ENCODE results near the gene PLA2G5. TPM values are rescaled to one million over a fixed set of nuclear protein-coding genes. Genes with fewer than 3 reads are reported as not detected.

The PLA2G5 gene
- total and polyA plus RNA-seq, 9 donors = 19.3 to 141 (median 67.4) TPM

DNA sequence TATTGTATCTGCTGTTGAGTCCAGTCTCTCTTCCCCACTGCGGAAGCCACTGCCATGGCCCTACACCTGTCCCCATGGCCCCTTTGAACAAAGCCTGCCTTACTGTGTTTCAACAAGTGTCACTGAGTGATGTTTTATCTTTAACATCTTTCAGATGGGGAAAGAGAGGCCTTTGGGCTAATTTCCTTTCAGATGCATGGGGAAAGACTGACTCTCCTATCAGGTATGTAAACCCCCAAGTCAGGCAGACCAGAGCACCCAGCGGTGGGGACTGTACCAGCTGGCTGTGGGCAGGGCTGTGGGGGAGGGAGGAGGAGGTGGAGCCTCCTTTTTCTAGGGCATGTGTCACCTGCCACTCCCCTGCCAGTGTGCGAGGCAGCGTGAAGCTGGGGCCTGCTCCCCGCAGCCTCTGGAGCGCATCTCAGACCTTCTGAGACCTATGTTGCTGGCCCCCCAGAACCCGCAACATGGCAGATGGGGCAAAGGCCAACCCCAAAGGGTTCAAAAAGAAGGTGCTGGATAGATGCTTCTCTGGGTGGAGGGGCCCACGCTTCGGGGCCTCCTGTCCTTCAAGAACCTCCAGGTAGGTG lies 69.1 kb downstream of the PLA2G5 start, which contains the start of gene PLA2G2F:
Gene PLA2G2F, plus strand, starts transcription at position 363 of the 590 bp plus-strand sequence. Its CDS starts 105 bp downstream, at position 468.
- Histone ChIP-seq H3K27ac (no peak within 1 kb of the TSS), H3K4me1 (ENCODE audit: insufficient read depth) (peaks cover 7% of the 10 kb centered on the region), H3K36me3 (no peaks in the 10 kb centered on the region), H3K9me3 (no peaks in the 10 kb centered on the region), H3K27me3 (no peaks in the 10 kb centered on the region), H3K4me3 (no peak within 1 kb of the TSS)
- no peak for DNase-seq
- intact Hi-C loops (cut with DNase I) = no loop called here
- no peak for TF ChIP-seq POLR2A (IDR thresholded peaks at IDR 0.05)
- TF ChIP-seq, protein P1, sequence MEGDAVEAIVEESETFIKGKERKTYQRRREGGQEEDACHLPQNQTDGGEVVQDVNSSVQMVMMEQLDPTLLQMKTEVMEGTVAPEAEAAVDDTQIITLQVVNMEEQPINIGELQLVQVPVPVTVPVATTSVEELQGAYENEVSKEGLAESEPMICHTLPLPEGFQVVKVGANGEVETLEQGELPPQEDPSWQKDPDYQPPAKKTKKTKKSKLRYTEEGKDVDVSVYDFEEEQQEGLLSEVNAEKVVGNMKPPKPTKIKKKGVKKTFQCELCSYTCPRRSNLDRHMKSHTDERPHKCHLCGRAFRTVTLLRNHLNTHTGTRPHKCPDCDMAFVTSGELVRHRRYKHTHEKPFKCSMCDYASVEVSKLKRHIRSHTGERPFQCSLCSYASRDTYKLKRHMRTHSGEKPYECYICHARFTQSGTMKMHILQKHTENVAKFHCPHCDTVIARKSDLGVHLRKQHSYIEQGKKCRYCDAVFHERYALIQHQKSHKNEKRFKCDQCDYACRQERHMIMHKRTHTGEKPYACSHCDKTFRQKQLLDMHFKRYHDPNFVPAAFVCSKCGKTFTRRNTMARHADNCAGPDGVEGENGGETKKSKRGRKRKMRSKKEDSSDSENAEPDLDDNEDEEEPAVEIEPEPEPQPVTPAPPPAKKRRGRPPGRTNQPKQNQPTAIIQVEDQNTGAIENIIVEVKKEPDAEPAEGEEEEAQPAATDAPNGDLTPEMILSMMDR (IDR thresholded peaks at IDR 0.05) = no peak
- TF ChIP-seq EP300 (IDR thresholded peaks at IDR 0.05) = no peak
- 93 to 98% (median 95%) methylated on average over 9 of the region's 9 CpGs for WGBS, 3 donors

DNA sequence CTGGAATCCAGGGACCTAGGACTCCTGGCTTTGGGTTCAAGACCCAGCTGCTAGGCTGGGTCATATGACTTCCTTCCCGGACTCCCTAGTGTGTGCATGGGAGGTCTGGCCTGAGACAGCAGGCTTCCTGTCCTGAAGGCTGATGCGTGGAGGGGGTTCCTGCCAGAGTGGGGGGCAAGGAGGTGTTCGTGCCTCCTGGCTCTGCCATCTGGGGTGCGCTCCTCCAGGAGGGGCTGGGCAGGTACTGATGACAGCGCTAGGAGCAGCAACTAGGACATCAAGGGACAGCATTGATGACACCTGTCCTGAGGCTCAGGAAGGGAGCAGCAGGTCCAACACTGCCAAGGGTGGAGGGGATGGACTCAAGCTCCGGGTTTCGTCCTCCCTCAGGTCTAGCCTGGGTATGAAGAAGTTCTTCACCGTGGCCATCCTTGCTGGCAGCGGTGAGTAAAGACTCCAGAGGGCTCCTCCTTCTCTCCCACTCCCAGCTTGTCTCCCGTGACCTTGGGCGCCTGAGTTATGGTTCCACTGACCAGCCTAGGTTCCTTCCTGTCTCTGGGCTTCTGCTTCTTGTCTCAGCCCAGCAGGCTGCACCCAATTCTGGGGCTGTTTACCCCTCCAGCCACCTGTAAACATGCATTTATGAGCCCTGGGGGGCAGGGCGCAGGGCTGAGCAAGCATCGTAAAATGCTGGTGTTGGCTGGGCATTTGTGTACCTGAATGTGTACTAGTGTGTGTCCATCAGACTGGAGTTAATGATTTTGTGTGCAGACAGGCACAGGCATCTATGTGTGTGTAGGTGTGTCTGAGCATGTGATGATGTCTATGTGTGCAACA lies 70.0 kb downstream of the PLA2G5 start:
- TF ChIP-seq POLR2A (IDR thresholded peaks at IDR 0.05) (no peak), EP300 (IDR thresholded peaks at IDR 0.05) (no peak)
- TF ChIP-seq, protein P1 (IDR thresholded peaks at IDR 0.05) = no peak
- DNase-seq = no peak
- H3K9me3 ChIP-seq = no peaks in the 10 kb centered on the region
- intact Hi-C loops (cut with DNase I) = loop anchor here in 1 of 4 donors (5.0 kb wide), 1 partner anchor 33 kb away; no protein-coding TSS in a partner anchor
- H3K27me3 ChIP-seq = no peaks in the 10 kb centered on the region
- H3K4me3 ChIP-seq = no peak overlapping the region
- no peaks in the 10 kb centered on the region for H3K36me3 ChIP-seq
- WGBS, 3 donors = 61 to 67% (median 65%) methylated on average over 13 of the region's 13 CpGs
- no peak overlapping the region for H3K27ac ChIP-seq
- H3K4me1 ChIP-seq (ENCODE audit: insufficient read depth) = peaks cover 7% of the 10 kb centered on the region

DNA sequence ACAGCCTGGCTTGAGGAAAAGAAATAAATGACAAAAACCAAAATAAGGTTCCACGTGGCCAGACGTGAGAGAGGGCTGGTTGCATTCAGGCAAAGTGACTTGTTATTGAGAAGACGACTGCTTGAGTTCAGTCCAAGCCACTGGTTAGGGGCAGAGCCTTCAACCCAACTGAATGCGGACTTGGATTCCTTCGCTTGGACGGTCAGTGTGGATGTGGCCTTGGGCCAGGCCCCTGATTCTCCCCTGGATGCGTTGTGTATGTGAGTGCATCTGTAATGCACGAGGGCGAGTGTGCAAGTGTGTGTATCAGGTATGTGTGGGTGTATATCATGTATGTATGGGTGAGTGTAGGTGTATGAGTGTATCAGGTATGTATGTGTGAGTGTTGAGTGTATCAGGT lies 71.0 kb downstream of the PLA2G5 start:
- intact Hi-C loops (cut with DNase I) = loop anchor here in 1 of 4 donors (5.0 kb wide), 1 partner anchor 34 kb away; no protein-coding TSS in a partner anchor
- no peak overlapping the region for H3K4me3 ChIP-seq
- H3K27me3 ChIP-seq = no peaks in the 10 kb centered on the region
- H3K4me1 ChIP-seq (ENCODE audit: insufficient read depth) = peaks cover 7% of the 10 kb centered on the region
- no peak overlapping the region for H3K27ac ChIP-seq
- no peaks in the 10 kb centered on the region for H3K36me3 ChIP-seq
- 40 to 57% (median 51%) methylated on average over 9 of the region's 9 CpGs for WGBS, 3 donors
- no peak for DNase-seq
- TF ChIP-seq POLR2A (IDR thresholded peaks at IDR 0.05) (no peak), EP300 (IDR thresholded peaks at IDR 0.05) (no peak)
- TF ChIP-seq, protein P1 (IDR thresholded peaks at IDR 0.05) = no peak
- no peaks in the 10 kb centered on the region for H3K9me3 ChIP-seq

DNA sequence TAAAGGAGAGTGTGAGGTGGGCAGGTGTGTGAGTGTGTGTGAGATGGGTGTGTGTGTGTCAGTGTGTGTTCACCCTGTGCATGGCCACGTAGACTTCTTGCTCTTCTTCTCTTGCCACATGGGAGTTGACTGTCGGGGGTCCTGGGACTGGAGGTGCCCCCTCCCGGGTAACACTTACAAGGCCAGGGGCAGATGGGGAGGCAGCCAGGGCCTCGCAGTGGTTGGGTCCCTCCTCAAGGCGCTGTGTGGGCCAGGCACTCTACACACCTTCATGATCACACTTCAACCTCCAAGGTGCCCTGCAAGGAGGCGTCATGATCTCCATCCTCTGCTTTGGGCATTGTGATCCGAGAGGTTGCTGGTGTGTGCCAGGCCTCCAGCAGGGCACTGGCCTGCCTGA lies 71.5 kb downstream of the PLA2G5 start:
- Histone ChIP-seq H3K9me3 (no peaks in the 10 kb centered on the region), H3K4me3 (no peak overlapping the region), H3K27me3 (no peaks in the 10 kb centered on the region), H3K27ac (no peak overlapping the region), H3K36me3 (no peaks in the 10 kb centered on the region), H3K4me1 (ENCODE audit: insufficient read depth) (peaks cover 7% of the 10 kb centered on the region)
- no peak for DNase-seq
- 92 to 98% (median 95%) methylated on average over 7 of the region's 7 CpGs for WGBS, 3 donors
- intact Hi-C loops (cut with DNase I) = loop anchor here in 1 of 4 donors (5.0 kb wide), 1 partner anchor 34 kb away; no protein-coding TSS in a partner anchor
- TF ChIP-seq POLR2A (IDR thresholded peaks at IDR 0.05) = no peak
- TF ChIP-seq, protein P1 (IDR thresholded peaks at IDR 0.05) = no peak
- TF ChIP-seq EP300 (IDR thresholded peaks at IDR 0.05) = no peak

Other genes starting within 250 kb of the PLA2G5 start
- 10 to 100 TPM in 4 of 7 donors, 1 to 10 TPM in 3; 3.8 to 19.7 (median 10.1) TPM for gene OTUD3, start 187.8 kb upstream of the PLA2G5 start, total RNA-seq
- 1 to 10 TPM; 3.0 to 6.9 TPM for gene OTUD3, start 187.8 kb upstream of the PLA2G5 start, polyA plus RNA-seq
- not detected for gene PLA2G2E, start 146.6 kb upstream of the PLA2G5 start, total RNA-seq
- gene PLA2G2E, start 146.6 kb upstream of the PLA2G5 start, polyA plus RNA-seq = not detected
- gene PLA2G2A, start 90.6 kb upstream of the PLA2G5 start, total RNA-seq = 100 to 1,000 TPM in 4 of 7 donors, 10 to 100 TPM in 3; 23.0 to 819 (median 143) TPM
- gene PLA2G2A, start 90.6 kb upstream of the PLA2G5 start, polyA plus RNA-seq = 100 to 1,000 TPM; 126 to 262 TPM
- gene PLA2G2D, start 49.3 kb downstream of the PLA2G5 start, total RNA-seq = under 1 TPM in 2 of 7 donors, not detected in 5; 0.12 TPM
- 1 to 10 TPM in 1 of 2 donors, not detected in 1; 2.1 TPM for gene PLA2G2D, start 49.3 kb downstream of the PLA2G5 start, polyA plus RNA-seq
- under 1 TPM in 3 of 7 donors, not detected in 4; 0.08 to 0.30 (median 0.15) TPM for gene PLA2G2F, start 69.1 kb downstream of the PLA2G5 start, total RNA-seq
- under 1 TPM in 1 of 2 donors, not detected in 1; 0.02 TPM for gene PLA2G2F, start 69.1 kb downstream of the PLA2G5 start, polyA plus RNA-seq
- 10 to 100 TPM in 1 of 7 donors, 1 to 10 TPM in 4, under 1 TPM in 2; 0.20 to 28.0 (median 2.9) TPM for gene UBXN10, start 115.9 kb downstream of the PLA2G5 start, total RNA-seq
- gene UBXN10, start 115.9 kb downstream of the PLA2G5 start, polyA plus RNA-seq = 1 to 10 TPM in 1 of 2 donors, under 1 TPM in 1; 0.39 to 1.1 TPM
- gene PLA2G2C, start 116.3 kb downstream of the PLA2G5 start, total RNA-seq = not detected
- under 1 TPM in 1 of 2 donors, not detected in 1; 0.02 TPM for gene PLA2G2C, start 116.3 kb downstream of the PLA2G5 start, polyA plus RNA-seq
- gene VWA5B1, start 220.7 kb downstream of the PLA2G5 start, total RNA-seq = 1 to 10 TPM in 1 of 7 donors, under 1 TPM in 3, not detected in 3; 0.10 to 1.5 (median 0.21) TPM
- not detected for gene VWA5B1, start 220.7 kb downstream of the PLA2G5 start, polyA plus RNA-seq